Gastroesophageal sphincter (tissue), 4 donors: ENCODE results near the gene SLCO3A1. TPM values are rescaled to one million over a fixed set of nuclear protein-coding genes. Genes with fewer than 3 reads are reported as not detected.

Experiments used
- ATAC-seq: fragments of 150-250 bp; one replicate; pipeline ENCODE4 v1.9.1; 2016; ENCODE audit warnings: mild to moderate bottlenecking, moderate library complexity
- H3K27ac ChIP-seq, 4 donors: fragments of 200-600 bp; sonication (generic) in 3 of 4; 1 replicate in 3 of 4; 2 replicates in 1 of 4; pipeline ENCODE4 v1.5.1; 2016 to 2019
- H3K27me3 ChIP-seq: fragments of 200-600 bp; sonication (generic); one replicate; pipeline ENCODE4 v1.5.1; 2019
- H3K36me3 ChIP-seq, 2 donors: fragments of 200-600 bp; sonication (generic); one replicate each; pipeline ENCODE4 v1.5.1; 2019; ENCODE audit warnings: control low read depth in 1 of 2
- H3K4me1 ChIP-seq, 3 donors: fragments of 200-600 bp; sonication (generic); 1 replicate in 2 of 3; 2 replicates in 1 of 3; pipeline ENCODE4 v1.5.1; 2016 to 2019; ENCODE audit warnings: control low read depth in 2 of 3
- H3K4me3 ChIP-seq, 2 donors: fragments of 200-600 bp; sonication (generic); one replicate each; pipeline ENCODE4 v1.5.1; 2019; ENCODE audit warnings: mild to moderate bottlenecking in 1 of 2, moderate library complexity in 1 of 2
- H3K9me3 ChIP-seq, 3 donors: fragments of 200-600 bp; sonication (generic); one replicate each; pipeline ENCODE4 v1.5.1; 2017 to 2019; ENCODE audit warnings: control low read depth in 2 of 3
- CTCF ChIP-seq, 4 experiments: fragments of 200-600 bp in 2 of 4; fragments of 450-650 bp in 2 of 4; sonication (generic) in 1 of 4; IDR thresholded peaks; one replicate each; pipeline ENCODE4 v1.5.1; 2017 to 2019; ENCODE audit warnings: antibody characterized with exemption in 4 of 4, mild to moderate bottlenecking in 2 of 4, moderate library complexity in 2 of 4
- EP300 ChIP-seq: sonication (generic); formaldehyde crosslinking; IDR thresholded peaks from one replicate; pipeline ENCODE4 v1.6.1; 2017; ENCODE audit warnings: antibody characterized with exemption, mild to moderate bottlenecking
- POLR2A ChIP-seq, 2 donors: fragments of 450-650 bp; IDR thresholded peaks; one replicate each; pipeline ENCODE4 v1.6.1; 2017; ENCODE audit warnings: antibody characterized with exemption in 2 of 2, mild to moderate bottlenecking in 2 of 2, moderate library complexity in 1 of 2
- POLR2AphosphoS5 ChIP-seq: sonication (generic); formaldehyde crosslinking; IDR thresholded peaks from one replicate; pipeline ENCODE4 v1.6.1; 2017; ENCODE audit warnings: antibody characterized with exemption
- WGBS, 2 donors: methylation state at CpG; one replicate each; pipeline ENCODE4 v1.1.5; 2018; ENCODE audit warnings: low coverage in 1 of 2; 5-methylcytosine and 5-hydroxymethylcytosine counted together
- total RNA-seq, 4 donors: library from RNA; depleted of rRNA; stranded (reverse); fragments of >200 nt; gene quantifications; one replicate each; pipeline ENCODE4 v1.1.0, GENCODE V29; 2016

Gene SLCO3A1
- total RNA-seq, 4 donors from 2014 or later, result 10.1 to 14.4 (median 12.1) TPM

DNA sequence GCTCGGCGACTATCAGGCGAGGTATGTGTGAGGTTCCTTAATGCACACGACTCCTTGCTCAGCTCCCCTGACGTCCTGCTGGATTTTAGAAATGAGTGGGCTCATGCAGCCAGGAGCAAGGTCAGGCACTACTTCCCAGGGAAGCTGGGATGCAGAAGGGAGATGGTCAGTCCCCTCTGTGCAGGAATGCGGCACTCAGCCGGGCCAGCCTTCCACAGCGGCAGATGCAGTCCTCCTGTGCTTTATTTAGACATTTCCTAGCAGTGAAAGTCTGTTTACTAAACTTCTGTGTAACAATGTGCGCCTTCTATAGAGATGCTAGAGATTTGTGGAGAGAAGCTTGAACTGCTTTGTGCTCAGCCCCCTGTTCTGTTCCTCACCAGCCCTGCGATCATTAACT, 252.1 kb downstream of the SLCO3A1 start:
- no peaks in the 10 kb centered on the region for H3K9me3 ChIP-seq
- H3K4me1 ChIP-seq, result no peaks in the 10 kb centered on the region
- H3K4me3 ChIP-seq, result no peak overlapping the region
- H3K27ac ChIP-seq, result no peak overlapping the region
- H3K27me3 ChIP-seq, result no peaks in the 10 kb centered on the region
- no peak for ATAC-seq
- peaks cover 0 to 17% of the 10 kb centered on the region in 2 donors for H3K36me3 ChIP-seq
- 76 to 93% methylated on average over 5 to 6 of the region's 10 CpGs for WGBS, 2 donors
- TF ChIP-seq POLR2A (IDR thresholded peaks at IDR 0.05) (no peak), EP300 (no peak), CTCF (IDR thresholded peaks at IDR 0.05) (no peak), POLR2AphosphoS5 (no peak)

GRCh38 chr15:92107510-92107909, 254.0 kb downstream of the SLCO3A1 start:
- TF ChIP-seq POLR2AphosphoS5 (no peak), EP300 (no peak), POLR2A (IDR thresholded peaks at IDR 0.05) (no peak), CTCF (IDR thresholded peaks at IDR 0.05) (no peak)
- Histone ChIP-seq H3K36me3 (peaks cover 0 to 17% of the 10 kb centered on the region in 2 donors), H3K9me3 (no peaks in the 10 kb centered on the region), H3K4me1 (peaks cover 0 to 9% (median 0%) of the 10 kb centered on the region in 3 donors), H3K4me3 (no peak overlapping the region), H3K27ac (no peak overlapping the region), H3K27me3 (no peaks in the 10 kb centered on the region)
- WGBS, 2 donors, result 80 to 88% methylated on average over 4 of the region's 4 CpGs
- no peak for ATAC-seq

- Histone ChIP-seq H3K4me1 (peaks cover 0 to 9% (median 0%) of the 10 kb centered on the region in 3 donors), H3K36me3 (peaks cover 0 to 25% of the 10 kb centered on the region in 2 donors), H3K9me3 (no peaks in the 10 kb centered on the region), H3K4me3 (no peak overlapping the region), H3K27ac (no peak overlapping the region), H3K27me3 (no peaks in the 10 kb centered on the region)
- 94% methylated on average over 3 to 8 of the region's 11 CpGs for WGBS, 2 donors
- TF ChIP-seq POLR2A (IDR thresholded peaks at IDR 0.05) (no peak), EP300 (no peak), CTCF (IDR thresholded peaks at IDR 0.05) (no peak), POLR2AphosphoS5 (no peak)
- ATAC-seq, result no peak
Measured at GRCh38 chr15:92109191-92109873, 255.8 kb downstream of the SLCO3A1 start.

GRCh38 chr15:92111291-92111690, 257.8 kb downstream of the SLCO3A1 start:
- peaks cover 0 to 17% of the 10 kb centered on the region in 2 donors for H3K36me3 ChIP-seq
- TF ChIP-seq CTCF (IDR thresholded peaks at IDR 0.05) (no peak), EP300 (no peak), POLR2A (IDR thresholded peaks at IDR 0.05) (no peak), POLR2AphosphoS5 (no peak)
- H3K4me3 ChIP-seq, result no peak overlapping the region
- no peak overlapping the region for H3K27ac ChIP-seq
- H3K9me3 ChIP-seq, result no peaks in the 10 kb centered on the region
- no peaks in the 10 kb centered on the region for H3K27me3 ChIP-seq
- peaks cover 0 to 9% (median 0%) of the 10 kb centered on the region in 3 donors for H3K4me1 ChIP-seq
- no peak for ATAC-seq
- WGBS, 2 donors, result 57 to 67% methylated on average over 1 of the region's 3 CpGs

DNA sequence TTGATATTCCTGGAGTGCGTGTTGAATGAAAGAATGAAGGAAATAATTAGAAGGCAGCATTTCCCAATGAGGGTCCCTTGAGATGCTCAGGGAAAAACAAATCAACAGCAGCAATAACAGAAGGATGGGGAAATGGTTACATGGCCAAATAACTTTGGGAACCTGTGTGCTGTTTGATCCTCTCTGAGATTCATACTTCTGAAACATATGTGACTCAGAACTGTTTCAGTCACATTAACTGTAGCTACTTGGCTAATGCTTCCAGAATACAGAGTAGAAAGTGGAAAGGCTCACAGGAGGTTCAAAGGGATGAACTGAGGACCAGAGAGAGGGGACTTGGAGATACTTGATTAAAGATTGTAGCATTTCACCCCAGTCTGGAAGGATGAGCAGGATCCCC, 258.2 kb downstream of the SLCO3A1 start:
- no peak for ATAC-seq
- no peak for TF ChIP-seq POLR2A (IDR thresholded peaks at IDR 0.05)
- no peak for TF ChIP-seq POLR2AphosphoS5
- no peak for TF ChIP-seq CTCF (IDR thresholded peaks at IDR 0.05)
- TF ChIP-seq EP300, result no peak
- WGBS, 2 donors, result 67 to 91% methylated on average over 1 of the region's 1 CpG
- Histone ChIP-seq H3K27ac (no peak overlapping the region), H3K36me3 (peaks cover 0 to 17% of the 10 kb centered on the region in 2 donors), H3K27me3 (no peaks in the 10 kb centered on the region), H3K4me1 (peaks cover 0 to 13% (median 0%) of the 10 kb centered on the region in 3 donors), H3K4me3 (no peak overlapping the region), H3K9me3 (no peaks in the 10 kb centered on the region)
